ENCODE data around the gene ZNF625. TPM values are rescaled to one million over a fixed set of nuclear protein-coding genes. Genes with fewer than 3 reads are reported as not detected.
"Not testable (repeated sequence)": the region's sequence is repeated elsewhere in the genome, so short reads cannot be mapped to it uniquely, and the experiment has no call there.

ZNF625 gene
- total RNA-seq, 1 donor from 2014 or later, result 29.3 TPM

- DNase-seq (ENCODE audit: low spot score in 2 of 2) (no peak), FAIRE-seq (no peak)
Measured at GRCh38 chr19:12139269-12139668, 17.3 kb downstream of the ZNF625 start.

GRCh38 chr19:12137221-12137940, 19.2 kb downstream of the ZNF625 start:
- FAIRE-seq, result no peak

DNA sequence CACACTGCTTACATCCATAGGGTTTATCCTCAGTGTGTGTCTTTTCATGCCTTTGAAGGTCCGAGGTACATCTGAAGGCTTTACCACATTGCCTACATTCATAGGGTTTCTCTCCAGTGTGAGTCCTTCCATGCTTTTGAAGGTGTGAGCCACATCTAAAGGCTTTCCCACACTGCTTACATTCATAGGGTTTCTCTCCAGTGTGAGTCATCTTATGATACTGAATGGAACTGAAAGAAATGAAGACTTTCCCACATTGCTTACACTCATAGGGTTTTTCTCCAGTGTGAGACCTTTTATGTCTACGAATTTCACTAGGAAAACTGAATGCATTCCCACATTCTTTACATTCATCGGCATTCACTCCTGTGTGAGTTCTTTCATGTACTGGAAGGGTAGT, 23.5 kb downstream of the ZNF625 start:
- DNase-seq (ENCODE audit: low spot score in 2 of 2), result no peak
- FAIRE-seq, result no peak

More at GRCh38 chr19:12137221-12137940, 19.2 kb downstream of the ZNF625 start:
- no peak for DNase-seq (ENCODE audit: low spot score in 2 of 2)

GRCh38 chr19:12126707-12127106, 29.8 kb downstream of the ZNF625 start:
- DNase-seq (ENCODE audit: low spot score in 2 of 2) (no peak), FAIRE-seq (peak; percentile 87)

- no peak for FAIRE-seq
- DNase-seq (ENCODE audit: low spot score in 2 of 2), result no peak
Measured at GRCh38 chr19:12117201-12117970, 39.1 kb downstream of the ZNF625 start.

DNA sequence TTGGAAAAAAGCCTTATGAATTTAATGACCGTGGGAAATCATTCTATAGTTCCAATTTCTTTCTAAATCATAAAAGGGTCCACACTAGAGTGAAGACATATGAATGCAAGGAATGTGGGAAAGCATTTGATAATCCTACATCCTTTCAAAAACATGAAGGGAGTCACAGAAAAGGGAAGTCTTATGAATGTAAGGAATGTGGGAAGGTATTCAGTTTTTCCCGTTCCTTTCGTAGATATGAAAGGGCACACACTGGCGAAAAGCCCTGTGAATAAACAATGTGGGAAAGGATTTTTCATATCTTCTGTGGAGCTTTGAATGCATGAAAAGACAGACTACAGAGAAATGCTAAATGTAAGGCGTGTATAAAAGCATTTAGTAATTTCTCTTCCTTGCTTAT, 43.4 kb downstream of the ZNF625 start:
- FAIRE-seq (no peak), DNase-seq (ENCODE audit: low spot score in 2 of 2) (no peak)

GRCh38 chr19:12112701-12113100, 43.8 kb downstream of the ZNF625 start:
- DNase-seq (ENCODE audit: low spot score in 2 of 2) (no peak), FAIRE-seq (no peak)

- FAIRE-seq (no peak), DNase-seq (ENCODE audit: low spot score in 2 of 2) (no peak)
Measured at GRCh38 chr19:12111943-12112637, 44.4 kb downstream of the ZNF625 start.

GRCh38 chr19:12111176-12111575, 45.4 kb downstream of the ZNF625 start:
- FAIRE-seq (no peak), DNase-seq (ENCODE audit: low spot score in 2 of 2) (no peak)

DNA sequence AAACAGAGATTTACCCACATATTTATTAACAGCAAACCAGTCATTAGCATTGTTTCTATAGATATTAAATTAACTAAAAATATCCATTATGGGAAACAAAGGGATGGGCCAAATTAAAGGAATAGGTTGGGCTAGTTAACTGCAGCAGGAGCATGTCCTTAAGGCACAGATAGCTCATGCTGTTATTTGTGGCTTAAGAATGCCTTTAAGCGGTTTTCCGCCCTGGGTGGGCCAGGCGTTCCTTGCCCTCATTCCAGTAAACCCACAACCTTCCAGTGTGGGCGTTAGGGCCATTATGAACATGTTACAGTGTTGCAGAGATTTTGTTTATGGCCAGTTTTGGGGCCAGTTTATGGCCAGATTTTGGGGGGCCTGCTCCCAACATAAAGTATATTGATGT, 52.6 kb downstream of the ZNF625 start:
- FAIRE-seq; DNase-seq (ENCODE audit: low spot score in 2 of 2): not testable (repeated sequence)

- DNase-seq (ENCODE audit: low spot score in 2 of 2), result no peak
- no peak for FAIRE-seq
Measured at GRCh38 chr19:12098040-12098439, 58.5 kb downstream of the ZNF625 start.

GRCh38 chr19:12095111-12095790, 61.3 kb downstream of the ZNF625 start:
- no peak for DNase-seq (ENCODE audit: low spot score in 2 of 2)
- no peak for FAIRE-seq

Small RNAs within 50 kb of the gene (small RNA-seq; reads per million reads assigned to genes)
- gene RNA5SP467, result not detected

Other genes starting within 250 kb of the ZNF625 start
- 13.5 TPM for gene ZNF700, start 231.6 kb downstream of the ZNF625 start, total RNA-seq
- gene ZNF763, start 191.7 kb downstream of the ZNF625 start, total RNA-seq, result 4.5 TPM
- gene ZNF433, start 121.1 kb downstream of the ZNF625 start, total RNA-seq, result 16.3 TPM
- gene ZNF878, start 103.8 kb downstream of the ZNF625 start, total RNA-seq, result 0.41 TPM
- gene ZNF844, start 92.0 kb downstream of the ZNF625 start, total RNA-seq, result 13.5 TPM
- 6.1 TPM for gene ZNF20, start 16.4 kb downstream of the ZNF625 start, total RNA-seq
- 25.7 TPM for gene ZNF136, start 6.4 kb upstream of the ZNF625 start, total RNA-seq
- gene ZNF44, start 138.1 kb upstream of the ZNF625 start, total RNA-seq, result 17.5 TPM
- gene ZNF563, start 176.9 kb upstream of the ZNF625 start, total RNA-seq, result 0.82 TPM
- gene ZNF442, start 208.9 kb upstream of the ZNF625 start, total RNA-seq, result 4.9 TPM
- gene ZNF799, start 244.5 kb upstream of the ZNF625 start, total RNA-seq, result 7.3 TPM

Data from frontal cortex (tissue), 4 donors.